ENCODE measurements around the gene DCLK3. TPM values are rescaled to one million over a fixed set of nuclear protein-coding genes. Genes with fewer than 3 reads are reported as not detected.

Gene DCLK3
- total and polyA plus RNA-seq, 10 of the 15 experiments (the other 5 are each of a cell fraction or from before 2014, with no cell fraction given), result not detected

GRCh38 chr3:36774052-36774451 lies 9.7 kb upstream of the DCLK3 start:
- intact Hi-C loops (cut with micrococcal nuclease; ENCODE audit: unreplicated experiment), result no loop called here

GRCh38 chr3:36771931-36772330 lies 7.6 kb upstream of the DCLK3 start:
- BruUV-seq (replicated peaks), result no TSS peak
- FAIRE-seq, result no peak
- no peaks in the 10 kb centered on the region for H3K79me2 ChIP-seq (ENCODE audit: control insufficient read depth, insufficient read depth, low read length)
- RAD21 ChIA-PET (ENCODE audit: unreplicated experiment), result no interaction called here
- no peak overlapping the region for H2AFZ ChIP-seq (ENCODE audit: control insufficient read depth, low read depth, low read length)
- H3K36me3 ChIP-seq (ENCODE audit: control insufficient read depth in 2 of 2, insufficient read depth in 2 of 2, low read length in 1 of 2), result no peaks in the 10 kb centered on the region
- no peak overlapping the region for H3K27ac ChIP-seq (ENCODE audit: control insufficient read depth, insufficient read depth)
- in situ Hi-C loops (cut with MboI) (no loop called here), intact Hi-C loops (cut with micrococcal nuclease; ENCODE audit: unreplicated experiment) (no loop called here)
- ATAC-seq, result no peak
- H3K9ac ChIP-seq (ENCODE audit: control insufficient read depth, insufficient read depth, low read length), result no peak overlapping the region
- no peak overlapping the region for H3K4me2 ChIP-seq (ENCODE audit: control insufficient read depth, insufficient read depth)
- CTCF ChIA-PET, result interaction anchor here (0.6 kb wide), 1 partner anchor 560 kb away, joined by 3 read pairs; no protein-coding TSS in a partner anchor
- no peak overlapping the region for H3K4me3 ChIP-seq
- TF ChIP-seq, protein P1, sequence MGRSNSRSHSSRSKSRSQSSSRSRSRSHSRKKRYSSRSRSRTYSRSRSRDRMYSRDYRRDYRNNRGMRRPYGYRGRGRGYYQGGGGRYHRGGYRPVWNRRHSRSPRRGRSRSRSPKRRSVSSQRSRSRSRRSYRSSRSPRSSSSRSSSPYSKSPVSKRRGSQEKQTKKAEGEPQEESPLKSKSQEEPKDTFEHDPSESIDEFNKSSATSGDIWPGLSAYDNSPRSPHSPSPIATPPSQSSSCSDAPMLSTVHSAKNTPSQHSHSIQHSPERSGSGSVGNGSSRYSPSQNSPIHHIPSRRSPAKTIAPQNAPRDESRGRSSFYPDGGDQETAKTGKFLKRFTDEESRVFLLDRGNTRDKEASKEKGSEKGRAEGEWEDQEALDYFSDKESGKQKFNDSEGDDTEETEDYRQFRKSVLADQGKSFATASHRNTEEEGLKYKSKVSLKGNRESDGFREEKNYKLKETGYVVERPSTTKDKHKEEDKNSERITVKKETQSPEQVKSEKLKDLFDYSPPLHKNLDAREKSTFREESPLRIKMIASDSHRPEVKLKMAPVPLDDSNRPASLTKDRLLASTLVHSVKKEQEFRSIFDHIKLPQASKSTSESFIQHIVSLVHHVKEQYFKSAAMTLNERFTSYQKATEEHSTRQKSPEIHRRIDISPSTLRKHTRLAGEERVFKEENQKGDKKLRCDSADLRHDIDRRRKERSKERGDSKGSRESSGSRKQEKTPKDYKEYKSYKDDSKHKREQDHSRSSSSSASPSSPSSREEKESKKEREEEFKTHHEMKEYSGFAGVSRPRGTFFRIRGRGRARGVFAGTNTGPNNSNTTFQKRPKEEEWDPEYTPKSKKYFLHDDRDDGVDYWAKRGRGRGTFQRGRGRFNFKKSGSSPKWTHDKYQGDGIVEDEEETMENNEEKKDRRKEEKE (IDR thresholded peaks at IDR 0.05), result no peak
- TF ChIP-seq DPF2 (IDR thresholded peaks at IDR 0.05) (no peak), CHD2 (IDR thresholded peaks at IDR 0.05; ENCODE audit: borderline replicate concordance, low read depth, low read length) (no peak), SUZ12 (IDR thresholded peaks at IDR 0.05; ENCODE audit: unreplicated experiment) (no peak), RFX5 (IDR thresholded peaks at IDR 0.05; ENCODE audit: low read depth, low read length) (no peak), TAF1 (IDR thresholded peaks at IDR 0.05; ENCODE audit: borderline replicate concordance, low read depth, low read length) (no peak), ZBTB40 (IDR thresholded peaks at IDR 0.05; ENCODE audit: borderline replicate concordance) (no peak), FOXK2 (IDR thresholded peaks at IDR 0.05) (no peak), STAT1 (conservative IDR thresholded peaks at IDR 0.05) (no peak)
- TF ChIP-seq, protein P2, sequence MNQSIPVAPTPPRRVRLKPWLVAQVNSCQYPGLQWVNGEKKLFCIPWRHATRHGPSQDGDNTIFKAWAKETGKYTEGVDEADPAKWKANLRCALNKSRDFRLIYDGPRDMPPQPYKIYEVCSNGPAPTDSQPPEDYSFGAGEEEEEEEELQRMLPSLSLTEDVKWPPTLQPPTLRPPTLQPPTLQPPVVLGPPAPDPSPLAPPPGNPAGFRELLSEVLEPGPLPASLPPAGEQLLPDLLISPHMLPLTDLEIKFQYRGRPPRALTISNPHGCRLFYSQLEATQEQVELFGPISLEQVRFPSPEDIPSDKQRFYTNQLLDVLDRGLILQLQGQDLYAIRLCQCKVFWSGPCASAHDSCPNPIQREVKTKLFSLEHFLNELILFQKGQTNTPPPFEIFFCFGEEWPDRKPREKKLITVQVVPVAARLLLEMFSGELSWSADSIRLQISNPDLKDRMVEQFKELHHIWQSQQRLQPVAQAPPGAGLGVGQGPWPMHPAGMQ (IDR thresholded peaks at IDR 0.05; ENCODE audit: borderline replicate concordance), result no peak
- H3K9me3 ChIP-seq (replicated peaks; ENCODE audit: control insufficient read depth, insufficient read depth, low read length), result no peaks in the 10 kb centered on the region
- SMC1A ChIA-PET (ENCODE audit: uncharacterized antibody, unreplicated experiment), result no interaction called here
- no peaks in the 10 kb centered on the region for H4K20me1 ChIP-seq (ENCODE audit: control insufficient read depth, insufficient read depth)
- H3K27me3 ChIP-seq (replicated peaks in 1 of 2; ENCODE audit: control insufficient read depth in 2 of 2, insufficient read depth in 2 of 2, low read length in 1 of 2), result no peaks in the 10 kb centered on the region
- POLR2A ChIA-PET, result no interaction called here
- no peak for DNase-seq (ENCODE audit: low read depth, low spot score)
- H3K4me1 ChIP-seq (ENCODE audit: control insufficient read depth, insufficient read depth, low read length), result no peaks in the 10 kb centered on the region

More at GRCh38 chr3:36774052-36774451, 9.7 kb upstream of the DCLK3 start:
- DNase-seq (ENCODE audit: low read depth, low spot score) (no peak), FAIRE-seq (no peak), ATAC-seq (no peak)
- no peaks in the 10 kb centered on the region for H3K9me3 ChIP-seq (replicated peaks; ENCODE audit: control insufficient read depth, insufficient read depth, low read length)
- no TSS peak for BruUV-seq (replicated peaks)
- no peaks in the 10 kb centered on the region for H3K79me2 ChIP-seq (ENCODE audit: control insufficient read depth, insufficient read depth, low read length)
- POLR2A ChIA-PET, result no interaction called here
- RAD21 ChIA-PET (ENCODE audit: unreplicated experiment), result no interaction called here
- no peaks in the 10 kb centered on the region for H3K4me1 ChIP-seq (ENCODE audit: control insufficient read depth, insufficient read depth, low read length)
- H2AFZ ChIP-seq (ENCODE audit: control insufficient read depth, low read depth, low read length), result no peak overlapping the region
- TF ChIP-seq SIN3A (IDR thresholded peaks at IDR 0.05; ENCODE audit: low read depth, low read length) (no peak), MYB (IDR thresholded peaks at IDR 0.05; ENCODE audit: borderline replicate concordance, low read depth, low read length) (no peak)
- H3K4me3 ChIP-seq, result no peak overlapping the region
- CTCF ChIA-PET, result no interaction called here
- H3K27ac ChIP-seq (ENCODE audit: control insufficient read depth, insufficient read depth), result no peak overlapping the region
- no peak overlapping the region for H3K9ac ChIP-seq (ENCODE audit: control insufficient read depth, insufficient read depth, low read length)
- SMC1A ChIA-PET (ENCODE audit: uncharacterized antibody, unreplicated experiment), result no interaction called here
- no peak overlapping the region for H3K4me2 ChIP-seq (ENCODE audit: control insufficient read depth, insufficient read depth)
- no peaks in the 10 kb centered on the region for H4K20me1 ChIP-seq (ENCODE audit: control insufficient read depth, insufficient read depth)
- no peaks in the 10 kb centered on the region for H3K27me3 ChIP-seq (replicated peaks in 1 of 2; ENCODE audit: control insufficient read depth in 2 of 2, insufficient read depth in 2 of 2, low read length in 1 of 2)
- H3K36me3 ChIP-seq (ENCODE audit: control insufficient read depth in 2 of 2, insufficient read depth in 2 of 2, low read length in 1 of 2), result no peaks in the 10 kb centered on the region
- 60% methylated on average over 3 of the region's 3 CpGs for WGBS (ENCODE audit: insufficient coverage, insufficient replicate concordance, low lambda C conversion rate, missing lambda C conversion rate)
- in situ Hi-C loops (cut with MboI), result no loop called here
